Thoracic aorta (tissue), 2 donors: ENCODE results near the gene ADCY5. TPM values are rescaled to one million over a fixed set of nuclear protein-coding genes. Genes with fewer than 3 reads are reported as not detected.

ENCODE experiments used
- ATAC-seq: fragments of 150-250 bp; one replicate; pipeline ENCODE4 v1.8.0; 2017; ENCODE audit warnings: low read depth; ENCODE audit not compliant: insufficient number of reproducible peaks, low FRiP score
- DNase-seq: peaks from one replicate; pipeline ENCODE4 v3.0.0-alpha.2; 2020; ENCODE audit warnings: low spot score
- H3K27ac ChIP-seq, 2 donors: fragments of 200-600 bp; sonication (generic); 1 replicate in 1 of 2; 2 replicates in 1 of 2; pipeline ENCODE4 v1.5.1; 2016; ENCODE audit warnings: mild to moderate bottlenecking in 2 of 2, moderate library complexity in 2 of 2
- H3K27me3 ChIP-seq: fragments of 200-600 bp; sonication (generic); replicated peaks from 2 replicates; pipeline ENCODE4 v1.6.0; 2016; ENCODE audit warnings: mild to moderate bottlenecking; ENCODE audit not compliant: insufficient read depth
- H3K36me3 ChIP-seq: fragments of 200-600 bp; sonication (generic); one replicate; pipeline ENCODE4 v1.5.1; 2016
- H3K4me1 ChIP-seq, 2 donors: fragments of 200-600 bp; sonication (generic); 1 replicate in 1 of 2; 2 replicates in 1 of 2; pipeline versions ENCODE4 v1.5.1 to v1.6.0; 2016; ENCODE audit warnings: low read depth in 2 of 2, mild to moderate bottlenecking in 1 of 2; ENCODE audit not compliant: control insufficient read depth in 1 of 2
- H3K4me3 ChIP-seq: fragments of 200-600 bp; sonication (generic); 2 replicates; pipeline ENCODE4 v1.5.1; 2016; ENCODE audit warnings: mild to moderate bottlenecking
- H3K9me3 ChIP-seq: fragments of 200-600 bp; sonication (generic); 2 replicates; pipeline ENCODE4 v1.5.1; 2016
- CTCF ChIP-seq: fragments of 200-600 bp; sonication (generic); IDR thresholded peaks from one replicate; pipeline ENCODE4 v1.5.1; 2019; ENCODE audit warnings: antibody characterized with exemption
- total RNA-seq, 2 donors: library from RNA; depleted of rRNA; stranded (reverse); fragments of >200 nt; gene quantifications; one replicate each; pipeline versions ENCODE4 v1.1.0 to v1.2.3, GENCODE V29; 2016

Gene ADCY5
- total RNA-seq, 2 donors from 2014 or later: 104 to 123 TPM

DNA sequence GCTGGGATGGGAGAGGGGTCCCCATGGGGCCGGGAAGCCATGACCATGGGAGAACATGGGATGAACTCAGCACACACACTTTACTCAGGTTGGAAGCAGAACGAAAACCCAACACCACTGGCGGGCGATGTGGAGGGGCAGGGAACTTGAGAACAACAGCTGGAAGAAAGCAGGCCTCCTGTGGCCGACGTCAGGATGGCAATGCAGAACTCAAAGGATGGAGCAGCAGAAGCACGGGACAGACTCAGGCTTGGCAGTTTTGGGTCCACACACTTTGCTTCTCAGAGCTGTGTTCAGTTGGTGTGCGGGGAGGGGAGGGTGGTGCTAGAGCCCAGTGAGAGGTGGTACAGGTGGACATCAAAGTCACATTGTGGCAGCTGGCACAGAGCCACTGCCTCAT, 166.4 kb downstream of the ADCY5 start:
- Histone ChIP-seq H3K27ac (no peak overlapping the region), H3K9me3 (no peaks in the 10 kb centered on the region), H3K36me3 (peaks cover 53% of the 10 kb centered on the region), H3K4me3 (no peak overlapping the region), H3K4me1 (no peaks in the 10 kb centered on the region), H3K27me3 (no peaks in the 10 kb centered on the region)
- no peak for ATAC-seq
- DNase-seq: no peak
- TF ChIP-seq CTCF: no peak

DNA sequence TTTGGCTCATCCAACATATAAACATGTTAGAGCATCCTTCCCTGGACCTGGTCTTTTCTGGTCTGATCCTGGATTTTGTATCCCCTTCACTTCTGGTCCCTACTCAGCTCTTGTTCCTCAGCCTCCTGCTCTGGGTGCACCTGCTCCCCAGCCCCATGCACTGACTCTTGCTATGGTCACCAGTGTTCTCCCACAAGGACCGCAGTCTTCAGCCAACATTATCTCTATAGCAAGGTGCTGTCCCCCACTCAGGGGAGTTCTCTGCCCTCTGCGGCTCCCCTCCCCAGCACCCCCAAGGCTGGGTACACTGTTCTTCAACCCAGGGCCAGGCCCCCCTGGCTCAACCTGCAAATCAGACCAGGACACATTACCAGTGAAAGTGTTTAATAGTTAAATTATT, 167.0 kb downstream of the ADCY5 start:
- TF ChIP-seq CTCF: no peak
- no peak for DNase-seq
- ATAC-seq: no peak
- Histone ChIP-seq H3K27ac (no peak overlapping the region), H3K4me1 (no peaks in the 10 kb centered on the region), H3K36me3 (peaks cover 50% of the 10 kb centered on the region), H3K9me3 (no peaks in the 10 kb centered on the region), H3K27me3 (no peaks in the 10 kb centered on the region), H3K4me3 (no peak overlapping the region)

GRCh38 chr3:123281406-123281805, 167.5 kb downstream of the ADCY5 start:
- TF ChIP-seq CTCF: no peak
- no peaks in the 10 kb centered on the region for H3K27me3 ChIP-seq
- H3K9me3 ChIP-seq: no peaks in the 10 kb centered on the region
- no peak overlapping the region for H3K4me3 ChIP-seq
- no peak for ATAC-seq
- no peaks in the 10 kb centered on the region for H3K4me1 ChIP-seq
- H3K36me3 ChIP-seq: peaks cover 50% of the 10 kb centered on the region
- no peak overlapping the region for H3K27ac ChIP-seq
- no peak for DNase-seq

DNA sequence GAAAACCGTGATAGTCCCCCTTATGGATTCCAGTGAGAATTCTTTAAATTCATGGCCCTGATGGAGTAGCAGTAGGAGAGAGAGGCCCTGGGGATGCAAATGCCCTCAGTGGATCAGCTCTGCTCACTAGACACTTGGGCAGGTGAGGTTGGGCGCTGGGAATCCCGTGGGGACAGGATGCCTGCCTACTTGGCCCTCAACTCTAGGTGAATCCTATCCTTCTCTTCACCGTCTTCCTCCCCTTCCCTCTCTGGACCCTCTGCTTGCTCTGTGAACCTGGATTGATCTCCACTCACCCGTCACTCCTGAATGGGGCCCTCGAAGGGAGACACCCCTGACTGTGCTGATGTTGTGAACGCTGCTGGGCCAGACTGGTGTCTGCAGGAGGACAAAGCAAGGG, 169.8 kb downstream of the ADCY5 start:
- H3K4me3 ChIP-seq: no peak overlapping the region
- ATAC-seq (no peak), DNase-seq (no peak)
- no peaks in the 10 kb centered on the region for H3K4me1 ChIP-seq
- no peak overlapping the region for H3K27ac ChIP-seq
- no peak for TF ChIP-seq CTCF
- H3K9me3 ChIP-seq: no peaks in the 10 kb centered on the region
- peaks cover 31% of the 10 kb centered on the region for H3K36me3 ChIP-seq
- no peaks in the 10 kb centered on the region for H3K27me3 ChIP-seq

DNA sequence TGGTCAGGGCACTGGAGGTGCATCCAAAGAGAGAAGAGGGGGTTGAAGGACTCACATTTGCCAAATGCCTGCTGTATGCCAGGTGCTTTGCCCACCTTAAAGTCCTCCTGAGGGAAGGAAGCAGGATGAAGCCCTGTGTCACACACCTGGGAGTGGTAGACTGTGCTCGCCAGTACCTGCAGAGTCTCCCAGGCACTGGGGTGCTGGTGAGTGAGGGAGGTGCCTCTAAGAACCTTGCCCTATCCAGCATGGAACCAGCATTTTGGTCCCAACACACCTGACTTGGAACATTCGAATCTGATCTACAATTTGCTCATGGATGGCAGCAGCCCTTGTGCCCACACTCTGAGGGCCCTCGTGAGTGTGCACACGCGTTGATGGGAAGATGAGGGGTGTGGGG, 170.4 kb downstream of the ADCY5 start:
- Histone ChIP-seq H3K4me3 (no peak overlapping the region), H3K4me1 (peaks cover 0 to 1% of the 10 kb centered on the region in 2 donors), H3K36me3 (peaks cover 29% of the 10 kb centered on the region), H3K9me3 (no peaks in the 10 kb centered on the region), H3K27me3 (no peaks in the 10 kb centered on the region), H3K27ac (no peak overlapping the region)
- no peak for ATAC-seq
- TF ChIP-seq CTCF: no peak
- DNase-seq: no peak
